ENCODE results near the gene CLEC14A.

CLEC14A gene

GRCh38 chr14:38207736-38208617, 47.9 kb downstream of the CLEC14A start, which contains the start of gene SSTR1:
TSS of gene SSTR1 (plus strand) at chr14:38207904. CDS start at chr14:38209390, 1,486 bp downstream.
- H3K4me3 ChIP-seq (replicated peaks; ENCODE audit: low read depth, low read length) = peak within 1 kb of the TSS; percentile 51
- TF ChIP-seq CTCF (IDR thresholded peaks at IDR 0.05; ENCODE audit: low read depth, low read length, missing control alignments) = no peak
- DNase-seq (ENCODE audit: extremely low read depth, low read depth) = no peak

GRCh38 chr14:38207377-38207735, 48.5 kb downstream of the CLEC14A start:
- no peak overlapping the region for H3K4me3 ChIP-seq (replicated peaks; ENCODE audit: low read depth, low read length)
- DNase-seq (ENCODE audit: extremely low read depth, low read depth) = no peak
- TF ChIP-seq CTCF (IDR thresholded peaks at IDR 0.05; ENCODE audit: low read depth, low read length, missing control alignments) = no peak

GRCh38 chr14:38206689-38207376, 49.1 kb downstream of the CLEC14A start:
- no peak for DNase-seq (ENCODE audit: extremely low read depth, low read depth)
- no peak for TF ChIP-seq CTCF (IDR thresholded peaks at IDR 0.05; ENCODE audit: low read depth, low read length, missing control alignments)
- no peak overlapping the region for H3K4me3 ChIP-seq (replicated peaks; ENCODE audit: low read depth, low read length)

DNA sequence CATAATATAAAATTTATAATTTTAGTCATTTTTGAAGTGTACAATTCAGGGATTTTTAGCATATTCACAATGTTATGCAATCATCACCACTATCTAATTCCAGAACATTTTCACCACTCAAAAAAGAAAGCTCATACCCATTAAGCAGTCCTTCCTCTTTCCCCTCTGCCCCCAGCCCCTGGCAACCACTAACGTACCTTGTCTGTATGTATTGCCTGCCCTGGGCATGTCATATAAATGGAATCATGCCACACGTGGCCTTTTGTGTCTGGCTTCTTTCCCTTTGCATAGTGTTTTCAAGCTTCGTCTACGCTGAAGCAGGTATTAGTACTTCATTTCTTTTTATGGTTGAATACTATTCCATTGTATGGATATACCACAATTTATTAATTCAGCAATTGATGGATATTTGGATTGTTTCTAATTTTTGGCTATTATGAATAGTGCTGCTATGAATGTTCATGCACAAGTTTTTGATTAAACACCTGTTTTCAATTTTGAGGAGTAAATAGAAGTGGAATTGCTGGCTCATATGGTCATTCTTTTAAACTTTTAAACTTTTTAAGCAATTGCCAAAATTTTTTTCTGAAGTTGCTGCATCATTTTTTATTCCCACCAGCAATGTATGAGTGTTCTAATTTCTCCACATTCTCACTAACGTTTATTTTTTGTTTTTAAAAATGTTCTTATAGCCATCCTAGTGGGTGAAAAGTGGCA, 49.8 kb downstream of the CLEC14A start:
- no peak for TF ChIP-seq CTCF (IDR thresholded peaks at IDR 0.05; ENCODE audit: low read depth, low read length, missing control alignments)
- DNase-seq (ENCODE audit: extremely low read depth, low read depth) = no peak
- H3K4me3 ChIP-seq (replicated peaks; ENCODE audit: low read depth, low read length) = no peak overlapping the region

DNA sequence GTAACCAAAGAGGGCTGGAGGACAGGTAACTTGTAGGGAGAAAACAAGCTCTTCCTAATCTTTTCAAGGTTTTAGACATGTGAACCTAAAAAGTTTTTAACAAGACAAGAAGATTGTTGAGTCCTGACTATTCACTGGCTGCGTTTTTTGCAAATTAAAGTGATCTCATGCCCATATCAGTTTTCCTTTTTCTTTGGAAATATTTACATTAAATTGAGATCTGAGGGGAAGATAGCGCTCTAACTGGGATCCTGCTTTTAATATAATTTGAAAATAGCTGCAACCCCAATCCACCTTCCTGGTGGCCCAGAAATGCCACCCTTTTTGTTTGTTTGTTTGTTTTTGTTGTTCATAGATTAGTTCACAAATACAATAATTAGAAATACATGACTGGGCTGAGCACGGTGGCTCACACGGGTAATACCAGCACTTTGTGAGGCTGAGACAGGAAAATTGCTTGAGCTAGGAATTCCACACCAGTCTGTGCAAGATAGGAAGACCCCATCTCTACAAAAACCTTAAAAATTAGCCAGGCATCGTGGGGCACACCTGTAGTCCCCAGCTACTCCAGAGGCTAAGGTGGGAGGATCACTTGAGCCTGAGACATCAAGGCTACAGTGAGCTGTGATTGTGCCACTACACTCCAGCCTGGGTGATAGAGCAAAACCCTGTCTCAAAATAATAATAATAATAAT, 50.6 kb downstream of the CLEC14A start:
- no peak overlapping the region for H3K4me3 ChIP-seq (replicated peaks; ENCODE audit: low read depth, low read length)
- no peak for TF ChIP-seq CTCF (IDR thresholded peaks at IDR 0.05; ENCODE audit: low read depth, low read length, missing control alignments)
- no peak for DNase-seq (ENCODE audit: extremely low read depth, low read depth)

DNA sequence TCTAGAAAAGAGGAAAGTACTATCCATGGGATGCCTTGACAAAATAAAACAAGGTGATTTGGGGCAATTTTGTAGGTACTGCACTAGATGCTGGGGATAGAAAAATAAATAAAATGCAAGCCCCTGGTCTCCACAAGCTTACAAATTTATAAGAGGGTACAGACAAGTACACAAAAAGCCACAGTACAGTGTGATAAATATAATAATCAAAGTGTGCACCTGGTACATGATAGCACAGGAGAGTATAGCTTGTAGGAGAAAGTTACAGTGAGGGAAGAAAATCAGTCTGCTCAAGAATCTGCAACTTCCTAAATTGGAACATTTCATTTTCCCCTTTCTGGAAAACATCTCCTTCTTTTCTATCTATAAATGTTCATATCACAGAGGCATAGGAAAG, 51.2 kb downstream of the CLEC14A start:
- no peak for DNase-seq (ENCODE audit: extremely low read depth, low read depth)
- no peak overlapping the region for H3K4me3 ChIP-seq (replicated peaks; ENCODE audit: low read depth, low read length)
- no peak for TF ChIP-seq CTCF (IDR thresholded peaks at IDR 0.05; ENCODE audit: low read depth, low read length, missing control alignments)

Data from HFF-Myc (cell line).